ENCODE measurements around the gene BTBD9. TPM values are rescaled to one million over a fixed set of nuclear protein-coding genes. Genes with fewer than 3 reads are reported as not detected.

Gene BTBD9
- total and polyA plus RNA-seq, 10 donors: 1.2 to 43.1 (median 27.8) TPM

DNA sequence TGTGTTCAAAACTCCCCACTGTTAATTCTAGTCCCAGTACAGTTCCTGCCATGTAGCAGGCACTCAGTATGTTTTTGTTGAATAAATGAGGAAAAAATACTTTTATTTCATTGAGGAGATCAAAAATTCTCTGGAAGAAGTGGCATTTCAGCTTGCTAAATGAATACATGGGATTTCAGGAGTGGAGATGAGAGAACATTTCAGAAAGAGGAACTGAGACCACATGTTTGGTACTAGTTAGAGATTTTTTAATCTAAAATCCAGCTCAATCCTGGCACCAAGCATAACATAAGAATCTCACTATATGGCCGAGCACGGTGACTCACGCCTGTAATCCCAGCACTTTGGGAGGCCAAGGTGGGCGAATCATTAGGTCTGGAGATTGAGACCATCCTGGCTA lies 75.4 kb downstream of the BTBD9 start:
- Histone ChIP-seq H3K4me3 (no peak overlapping the region), H3K27ac (no peak overlapping the region), H3K4me1 (peaks cover 0 to 8% (median 0%) of the 10 kb centered on the region in 6 donors), H3K27me3 (replicated peaks in 1 of 7) (no peaks in the 10 kb centered on the region), H3K9me3 (no peaks in the 10 kb centered on the region), H3K36me3 (peaks cover 0 to 6% (median 0%) of the 10 kb centered on the region in 6 donors)
- 79 to 96% (median 83%) methylated on average over 4 of the region's 4 CpGs for WGBS, 5 donors
- TF ChIP-seq CTCF (IDR thresholded peaks at IDR 0.05 in 8 of 11, conservative IDR thresholded peaks at IDR 0.05 in 3 of 11): no peak
- TF ChIP-seq POLR2A (IDR thresholded peaks at IDR 0.05): no peak
- no peak for TF ChIP-seq POLR2AphosphoS5 (IDR thresholded peaks at IDR 0.05)
- no peak for DNase-seq
- intact Hi-C loops (cut with DNase I; ENCODE audit: low total_unique reads): no loop called here

GRCh38 chr6:38555606-38556005 lies 84.1 kb downstream of the BTBD9 start:
- Histone ChIP-seq H3K9me3 (peaks cover 0 to 12% (median 0%) of the 10 kb centered on the region in 8 donors), H3K27me3 (replicated peaks in 1 of 7) (no peaks in the 10 kb centered on the region), H3K27ac (no peak overlapping the region), H3K36me3 (no peaks in the 10 kb centered on the region), H3K4me1 (peaks cover 0 to 17% (median 11%) of the 10 kb centered on the region in 6 donors), H3K4me3 (no peak overlapping the region)
- no peak for DNase-seq
- intact Hi-C loops (cut with DNase I; ENCODE audit: low total_unique reads): no loop called here
- WGBS, 5 donors: 87 to 94% (median 90%) methylated on average over 3 of the region's 3 CpGs
- TF ChIP-seq POLR2AphosphoS5 (IDR thresholded peaks at IDR 0.05): no peak
- TF ChIP-seq POLR2A (IDR thresholded peaks at IDR 0.05): no peak
- TF ChIP-seq CTCF (IDR thresholded peaks at IDR 0.05 in 8 of 11, conservative IDR thresholded peaks at IDR 0.05 in 3 of 11): no peak

- Histone ChIP-seq H3K4me1 (peaks cover 0 to 17% (median 11%) of the 10 kb centered on the region in 6 donors), H3K27me3 (replicated peaks in 1 of 7) (no peaks in the 10 kb centered on the region), H3K4me3 (no peak overlapping the region), H3K36me3 (no peaks in the 10 kb centered on the region), H3K9me3 (peaks cover 0 to 12% (median 0%) of the 10 kb centered on the region in 8 donors), H3K27ac (no peak overlapping the region)
- intact Hi-C loops (cut with DNase I; ENCODE audit: low total_unique reads): no loop called here
- no peak for DNase-seq
- TF ChIP-seq CTCF (IDR thresholded peaks at IDR 0.05 in 8 of 11, conservative IDR thresholded peaks at IDR 0.05 in 3 of 11) (no peak), POLR2AphosphoS5 (IDR thresholded peaks at IDR 0.05) (no peak), POLR2A (IDR thresholded peaks at IDR 0.05) (no peak)
- 80 to 92% (median 88%) methylated on average over 4 of the region's 4 CpGs for WGBS, 5 donors
These were observed 84.9 kb downstream of the BTBD9 start for GRCh38 chr6:38554700-38555413.

GRCh38 chr6:38554014-38554413 lies 85.7 kb downstream of the BTBD9 start:
- H3K36me3 ChIP-seq: no peaks in the 10 kb centered on the region
- DNase-seq: no peak
- peaks cover 0 to 12% (median 0%) of the 10 kb centered on the region in 8 donors for H3K9me3 ChIP-seq
- peaks cover 0 to 17% (median 11%) of the 10 kb centered on the region in 6 donors for H3K4me1 ChIP-seq
- TF ChIP-seq CTCF (IDR thresholded peaks at IDR 0.05 in 8 of 11, conservative IDR thresholded peaks at IDR 0.05 in 3 of 11) (no peak), POLR2A (IDR thresholded peaks at IDR 0.05) (no peak), POLR2AphosphoS5 (IDR thresholded peaks at IDR 0.05) (no peak)
- H3K4me3 ChIP-seq: no peak overlapping the region
- intact Hi-C loops (cut with DNase I; ENCODE audit: low total_unique reads): no loop called here
- no peak overlapping the region for H3K27ac ChIP-seq
- no peaks in the 10 kb centered on the region for H3K27me3 ChIP-seq (replicated peaks in 1 of 7)
